Natural killer cell (primary cell): ENCODE measurements around the gene CFL1. TPM values are rescaled to one million over a fixed set of nuclear protein-coding genes. Genes with fewer than 3 reads are reported as not detected.

Source experiments
- ATAC-seq, 3 donors: fragments of 150-1000 bp in 2 of 3; fragments of 200-7000 bp in 1 of 3; cut with Tn5 transposase; 1 replicate in 1 of 3; 2 replicates in 2 of 3; pipeline ENCODE4 v1.10.0; 2021; ENCODE audit warnings: mild to moderate bottlenecking in 2 of 3, moderate library complexity in 2 of 3
- DNase-seq, 2 donors: peaks; one replicate each; pipeline versions ENCODE4 v3.0.0 to v3.0.0-alpha.2; 2013 to 2021; ENCODE audit warnings: mixed read lengths in 1 of 2
- H3K27ac ChIP-seq: one replicate; pipeline ENCODE4 v1.5.1; 2013; ENCODE audit warnings: mild to moderate bottlenecking, low read length
- H3K27me3 ChIP-seq: one replicate; pipeline ENCODE4 v1.6.1; 2013; ENCODE audit warnings: low read length; ENCODE audit not compliant: control insufficient read depth, insufficient read depth
- H3K36me3 ChIP-seq: one replicate; pipeline ENCODE4 v1.6.1; 2013; ENCODE audit warnings: low read length; ENCODE audit not compliant: control insufficient read depth, insufficient read depth
- H3K4me1 ChIP-seq: one replicate; pipeline ENCODE4 v1.6.1; 2013; ENCODE audit warnings: low read length; ENCODE audit not compliant: control insufficient read depth, insufficient read depth
- H3K4me3 ChIP-seq: one replicate; pipeline ENCODE4 v1.5.1; 2013; ENCODE audit warnings: low read length
- H3K9me3 ChIP-seq: one replicate; pipeline ENCODE4 v1.6.1; 2013; ENCODE audit warnings: low read length; ENCODE audit not compliant: control insufficient read depth, insufficient read depth
- H3K27ac Mint-ChIP-seq, 2 donors: one replicate each; pipeline ENCODE4 v1.8.0; 2022; ENCODE audit warnings: mild to moderate bottlenecking in 2 of 2, mixed read lengths in 2 of 2, moderate library complexity in 1 of 2
- H3K27me3 Mint-ChIP-seq, 2 donors: one replicate each; pipeline ENCODE4 v1.8.0; 2022; ENCODE audit warnings: low read depth in 2 of 2, mixed read lengths in 2 of 2
- H3K36me3 Mint-ChIP-seq: one replicate; pipeline ENCODE4 v1.8.0; 2022; ENCODE audit warnings: mixed read lengths
- H3K4me1 Mint-ChIP-seq, 2 donors: one replicate each; pipeline ENCODE4 v1.8.0; 2022; ENCODE audit warnings: mixed read lengths in 2 of 2
- H3K4me3 Mint-ChIP-seq: one replicate; pipeline ENCODE4 v1.8.0; 2022; ENCODE audit warnings: mild to moderate bottlenecking, moderate library complexity, mixed read lengths
- H3K9me3 Mint-ChIP-seq, 2 donors: one replicate each; pipeline ENCODE4 v1.8.0; 2022; ENCODE audit warnings: mixed read lengths in 2 of 2
- WGBS: methylation state at CpG from one replicate; pipeline ENCODE4 v1.1.7; 2013; ENCODE audit warnings: missing lambda C conversion rate; ENCODE audit not compliant: insufficient coverage; 5-methylcytosine and 5-hydroxymethylcytosine counted together
- intact Hi-C: fragments of 100-400 bp; cut with micrococcal nuclease; formaldehyde crosslinking; loops from one replicate; pipeline ENCODE4 v1.14.2; 2022
- total RNA-seq, 4 donors: library from RNA; stranded (reverse); fragments of 120-200 nt in 1 of 4; gene quantifications; one replicate each; pipeline versions ENCODE4 v1.2.3 to v1.2.4, GENCODE V29; 2013 to 2022
- TF ChIP-seq, protein P1 (sequence below): fragments of 200-600 bp; IDR thresholded peaks from one replicate; pipeline ENCODE4 v1.8.0; 2022; ENCODE audit warnings: antibody characterized with exemption

Gene CFL1
- total RNA-seq, 3 donors from 2014 or later (not counting 1 experiment from before 2014, with no cell fraction given), result 1,035 to 1,220 (median 1,095) TPM

DNA sequence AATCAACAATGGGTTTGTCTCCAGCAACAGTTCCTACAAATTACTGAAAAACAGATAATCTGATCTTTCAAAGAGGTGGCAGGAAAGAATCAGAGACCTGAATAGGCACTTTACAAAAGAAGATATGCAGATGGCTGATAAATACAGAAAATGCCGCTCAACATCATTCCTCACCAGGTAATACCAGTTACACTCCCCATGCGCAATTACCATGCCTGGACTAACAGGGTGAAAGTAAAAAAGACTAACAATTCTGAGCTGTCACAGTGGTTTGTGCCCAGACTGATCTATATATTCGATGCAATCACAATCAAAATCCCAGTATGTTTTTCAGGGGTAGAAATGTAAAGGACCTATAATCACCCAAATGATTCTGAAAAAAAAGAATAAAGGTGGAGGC is 14.2 kb downstream of the CFL1 start:
- no peak for ATAC-seq
- TF ChIP-seq, protein P1, sequence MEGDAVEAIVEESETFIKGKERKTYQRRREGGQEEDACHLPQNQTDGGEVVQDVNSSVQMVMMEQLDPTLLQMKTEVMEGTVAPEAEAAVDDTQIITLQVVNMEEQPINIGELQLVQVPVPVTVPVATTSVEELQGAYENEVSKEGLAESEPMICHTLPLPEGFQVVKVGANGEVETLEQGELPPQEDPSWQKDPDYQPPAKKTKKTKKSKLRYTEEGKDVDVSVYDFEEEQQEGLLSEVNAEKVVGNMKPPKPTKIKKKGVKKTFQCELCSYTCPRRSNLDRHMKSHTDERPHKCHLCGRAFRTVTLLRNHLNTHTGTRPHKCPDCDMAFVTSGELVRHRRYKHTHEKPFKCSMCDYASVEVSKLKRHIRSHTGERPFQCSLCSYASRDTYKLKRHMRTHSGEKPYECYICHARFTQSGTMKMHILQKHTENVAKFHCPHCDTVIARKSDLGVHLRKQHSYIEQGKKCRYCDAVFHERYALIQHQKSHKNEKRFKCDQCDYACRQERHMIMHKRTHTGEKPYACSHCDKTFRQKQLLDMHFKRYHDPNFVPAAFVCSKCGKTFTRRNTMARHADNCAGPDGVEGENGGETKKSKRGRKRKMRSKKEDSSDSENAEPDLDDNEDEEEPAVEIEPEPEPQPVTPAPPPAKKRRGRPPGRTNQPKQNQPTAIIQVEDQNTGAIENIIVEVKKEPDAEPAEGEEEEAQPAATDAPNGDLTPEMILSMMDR, result no peak
- no peaks in the 10 kb centered on the region for H3K9me3 ChIP-seq
- H3K4me3 ChIP-seq, result no peak overlapping the region
- 96% methylated on average over 2 of the region's 3 CpGs for WGBS
- no peaks in the 10 kb centered on the region for H3K9me3 Mint-ChIP-seq
- no peaks in the 10 kb centered on the region for H3K4me1 Mint-ChIP-seq
- H3K27ac ChIP-seq, result no peak overlapping the region
- H3K4me3 Mint-ChIP-seq, result no peak overlapping the region
- no peaks in the 10 kb centered on the region for H3K27me3 Mint-ChIP-seq
- H3K36me3 ChIP-seq, result no peaks in the 10 kb centered on the region
- no peaks in the 10 kb centered on the region for H3K27me3 ChIP-seq
- no peak overlapping the region for H3K27ac Mint-ChIP-seq
- H3K36me3 Mint-ChIP-seq, result no peaks in the 10 kb centered on the region
- DNase-seq, result no peak
- no peaks in the 10 kb centered on the region for H3K4me1 ChIP-seq
- intact Hi-C loops, result no loop called here

DNA sequence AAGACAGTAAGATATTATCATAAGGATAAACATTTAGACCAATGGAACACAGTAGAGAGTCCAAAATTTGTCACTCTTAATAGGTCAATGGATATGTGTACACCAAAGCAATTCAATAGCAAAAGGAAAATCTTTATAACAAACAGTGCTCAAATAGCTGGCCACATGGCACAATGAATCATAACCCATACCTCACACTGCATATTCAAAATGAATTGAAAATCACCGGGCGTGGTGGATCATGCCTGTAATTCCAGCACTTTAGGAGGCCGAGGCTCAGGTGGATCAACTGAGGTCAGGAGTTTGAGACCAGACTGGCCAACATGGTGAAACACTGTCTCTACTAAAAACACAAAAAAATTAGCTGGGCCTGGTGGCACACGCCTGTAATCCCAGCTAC is 15.8 kb downstream of the CFL1 start:
- H3K4me1 ChIP-seq, result no peaks in the 10 kb centered on the region
- H3K4me3 ChIP-seq, result no peak overlapping the region
- ATAC-seq (no peak), DNase-seq (no peak)
- TF ChIP-seq, protein P1, result no peak
- H3K9me3 Mint-ChIP-seq, result no peaks in the 10 kb centered on the region
- WGBS, result 90% methylated on average over 4 of the region's 4 CpGs
- H3K27ac ChIP-seq, result no peak overlapping the region
- no peaks in the 10 kb centered on the region for H3K9me3 ChIP-seq
- no peaks in the 10 kb centered on the region for H3K27me3 Mint-ChIP-seq
- H3K27me3 ChIP-seq, result no peaks in the 10 kb centered on the region
- H3K36me3 Mint-ChIP-seq, result no peaks in the 10 kb centered on the region
- H3K4me3 Mint-ChIP-seq, result no peak overlapping the region
- intact Hi-C loops, result no loop called here
- no peak overlapping the region for H3K27ac Mint-ChIP-seq
- H3K4me1 Mint-ChIP-seq, result no peaks in the 10 kb centered on the region
- no peaks in the 10 kb centered on the region for H3K36me3 ChIP-seq

DNA sequence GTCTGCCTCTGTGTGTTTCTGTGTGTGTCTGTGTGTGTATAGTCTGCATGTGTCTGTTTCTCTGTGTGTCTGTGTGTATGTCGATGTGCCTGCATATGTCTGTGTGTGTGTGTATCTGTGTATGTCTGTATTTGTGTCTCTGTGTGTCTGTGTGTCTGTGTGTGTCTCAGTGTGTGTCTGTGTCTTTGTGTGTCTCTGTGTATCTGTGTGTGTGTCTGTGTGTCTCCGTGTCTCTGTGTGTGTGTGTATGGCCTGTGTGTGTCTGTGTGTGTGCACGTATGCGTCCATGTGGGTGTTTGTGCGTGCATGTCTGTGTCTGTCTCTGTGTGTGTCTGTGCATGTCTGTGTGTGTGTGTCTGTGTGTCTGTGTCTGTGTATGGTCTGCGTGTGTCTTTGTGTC is 23.8 kb downstream of the CFL1 start:
- peak in 1 of 2 donors; percentile 22 for DNase-seq
- peaks cover 4 to 9% of the 10 kb centered on the region in 2 donors for H3K4me1 Mint-ChIP-seq
- H3K4me3 ChIP-seq, result peak overlapping the region; percentile 60

More for the DNA sequence above, 23.8 kb downstream of the CFL1 start:
- H3K4me1 ChIP-seq, result peaks cover 17% of the 10 kb centered on the region
- TF ChIP-seq, protein P1, result no peak
- no peaks in the 10 kb centered on the region for H3K9me3 Mint-ChIP-seq
- H3K27me3 Mint-ChIP-seq, result peaks cover 0 to 4% of the 10 kb centered on the region in 2 donors
- H3K36me3 Mint-ChIP-seq, result no peaks in the 10 kb centered on the region
- no peak overlapping the region for H3K27ac Mint-ChIP-seq
- WGBS, result 53% methylated on average over 6 of the region's 6 CpGs
- no peaks in the 10 kb centered on the region for H3K27me3 ChIP-seq
- no peak for ATAC-seq
- H3K4me3 Mint-ChIP-seq, result no peak overlapping the region
- H3K36me3 ChIP-seq, result no peaks in the 10 kb centered on the region
- intact Hi-C loops, result no loop called here
- H3K27ac ChIP-seq, result no peak overlapping the region
- H3K9me3 ChIP-seq, result no peaks in the 10 kb centered on the region
